Keratinocyte (primary cell): Measurements from ENCODE around the gene CEP85. TPM values are rescaled to one million over a fixed set of nuclear protein-coding genes. Genes with fewer than 3 reads are reported as not detected.

Source experiments
- DNase-seq: peaks from one replicate; pipeline ENCODE4 v3.0.0-alpha.2; 2011; ENCODE audit warnings: low read depth, missing footprints, low spot score
- FAIRE-seq: peaks from 2 replicates; lab custom pipeline; 2011; peaks lifted over from hg19 to GRCh38; lab: Jason Lieb, UNC
- H2AFZ ChIP-seq: 2 replicates; pipeline ENCODE4 v1.6.0; 2012; ENCODE audit warnings: low read length, control low read depth, inconsistent platforms; ENCODE audit not compliant: control insufficient read depth
- H3K27ac ChIP-seq: 2 replicates; pipeline ENCODE4 v1.5.1; 2011; ENCODE audit warnings: low read length; ENCODE audit not compliant: control insufficient read depth, insufficient read depth
- H3K27me3 ChIP-seq: 3 replicates; pipeline ENCODE4 v1.6.0; 2011; ENCODE audit warnings: low read length; ENCODE audit not compliant: control insufficient read depth, insufficient read depth; ENCODE audit errors: extremely low read depth
- H3K36me3 ChIP-seq, 2 experiments: 2 replicates in 1 of 2; 3 replicates in 1 of 2; pipeline ENCODE4 v1.5.1; 2011; ENCODE audit warnings: low read length in 2 of 2, mild to moderate bottlenecking in 1 of 2; ENCODE audit not compliant: control insufficient read depth in 2 of 2, insufficient read depth in 2 of 2; ENCODE audit errors: extremely low read depth in 1 of 2
- H3K4me1 ChIP-seq: 3 replicates; pipeline ENCODE4 v1.5.1; 2011; ENCODE audit warnings: low read length; ENCODE audit not compliant: control insufficient read depth, insufficient read depth; ENCODE audit errors: extremely low read depth
- H3K4me2 ChIP-seq: 3 replicates; pipeline ENCODE4 v1.6.0; 2011; ENCODE audit warnings: low read depth, low read length; ENCODE audit not compliant: control insufficient read depth, insufficient read depth; ENCODE audit errors: extremely low read depth
- H3K4me3 ChIP-seq, 3 experiments: fragments of 200-600 bp in 1 of 3; sonication (generic) in 1 of 3; 2 replicates in 2 of 3; 3 replicates in 1 of 3; pipeline ENCODE4 v1.5.1; 2011 to 2016; ENCODE audit warnings: low read length in 3 of 3, mild to moderate bottlenecking in 3 of 3, control low read depth in 2 of 3, inconsistent platforms in 1 of 3, low read depth in 1 of 3, mixed read lengths in 1 of 3, mixed run types in 1 of 3, moderate library complexity in 1 of 3; ENCODE audit not compliant: control insufficient read depth in 2 of 3, insufficient read depth in 2 of 3; ENCODE audit errors: extremely low read depth in 1 of 3
- H3K79me2 ChIP-seq: 2 replicates; pipeline ENCODE4 v1.6.0; 2012; ENCODE audit warnings: low read length; ENCODE audit not compliant: control insufficient read depth, insufficient read depth
- H3K9ac ChIP-seq: 3 replicates; pipeline ENCODE4 v1.6.0; 2011; ENCODE audit warnings: low read length; ENCODE audit not compliant: control insufficient read depth, insufficient read depth; ENCODE audit errors: extremely low read depth
- H3K9me1 ChIP-seq: 3 replicates; pipeline ENCODE4 v1.6.0; 2011; ENCODE audit warnings: low read length; ENCODE audit not compliant: control insufficient read depth, insufficient read depth; ENCODE audit errors: extremely low read depth
- H3K9me3 ChIP-seq: 2 replicates; pipeline ENCODE4 v1.5.1; 2012; ENCODE audit warnings: low read depth, low read length; ENCODE audit not compliant: control insufficient read depth
- H4K20me1 ChIP-seq: 3 replicates; pipeline ENCODE4 v1.6.0; 2011; ENCODE audit warnings: low read length; ENCODE audit not compliant: control insufficient read depth, insufficient read depth; ENCODE audit errors: extremely low read depth
- CTCF ChIP-seq, 3 experiments: IDR thresholded peaks in 1 of 3; conservative IDR thresholded peaks in 1 of 3; optimal IDR thresholded peaks in 1 of 3; 2 replicates in 2 of 3; 3 replicates in 1 of 3; pipeline versions ENCODE3 to v1.5.1; 2011; ENCODE audit warnings: low read length in 3 of 3, mild to moderate bottlenecking in 3 of 3, moderate library complexity in 2 of 3, control low read depth in 1 of 3, inconsistent platforms in 1 of 3; ENCODE audit not compliant: insufficient read depth in 2 of 3; ENCODE audit errors: extremely low read depth in 1 of 3
- EZH2 ChIP-seq: IDR thresholded peaks from one replicate; pipeline ENCODE4 v1.6.1; 2012; ENCODE audit warnings: inconsistent platforms, mild to moderate bottlenecking, low read length, moderate library complexity
- dilution Hi-C: fragments of 300-500 bp; cut with MboI; formaldehyde crosslinking; loops from one replicate; pipeline ENCODE4 v1.7.0; 2020; ENCODE audit warnings: low sequenced_read_pairs; ENCODE audit not compliant: extremely low pct_ligation_motif_present
- polyA plus RNA-seq, 5 experiments: library from polyadenylated mRNA; depleted of rRNA in 3 of 5; stranded (reverse) in 3 of 5; stranded (forward) in 1 of 5; unstranded in 1 of 5; fragments of >200 nt; gene quantifications; 1 replicate in 1 of 5; 2 replicates in 3 of 5; 3 replicates in 1 of 5; pipeline versions ENCODE4 v1.2.1 to v1.2.3, GENCODE V29; 2011 to 2012; ENCODE audit warnings: missing spikeins in 2 of 5, low read depth in 1 of 5, low replicate concordance in 1 of 5

The CEP85 gene
- polyA plus RNA-seq, 1 donor (not counting 4 experiments of a cell fraction or from before 2014, with no cell fraction given), result 17.0 TPM

- Histone ChIP-seq H3K4me3 (no peak overlapping the region), H3K9me3 (no peaks in the 10 kb centered on the region), H3K4me1 (no peaks in the 10 kb centered on the region), H3K79me2 (no peaks in the 10 kb centered on the region), H3K9ac (no peak overlapping the region), H3K27me3 (no peaks in the 10 kb centered on the region), H4K20me1 (no peaks in the 10 kb centered on the region), H2AFZ (no peak overlapping the region), H3K27ac (no peak overlapping the region), H3K4me2 (no peak overlapping the region), H3K36me3 (peaks cover 15 to 18% of the 10 kb centered on the region in 2 experiments), H3K9me1 (no peaks in the 10 kb centered on the region)
- TF ChIP-seq EZH2, result no peak
- TF ChIP-seq CTCF (optimal IDR thresholded peaks at IDR 0.05 in 1 of 3, IDR thresholded peaks at IDR 0.05 in 1 of 3, conservative IDR thresholded peaks at IDR 0.05 in 1 of 3; ENCODE audit: extremely low read depth in 1 of 3, insufficient read depth in 2 of 3, low read length in 3 of 3), result no peak
- DNase-seq, result no peak
- FAIRE-seq, result no peak
- dilution Hi-C loops, result no loop called here
These were observed 29.2 kb downstream of the CEP85 start for GRCh38 chr1:26263212-26263611.

DNA sequence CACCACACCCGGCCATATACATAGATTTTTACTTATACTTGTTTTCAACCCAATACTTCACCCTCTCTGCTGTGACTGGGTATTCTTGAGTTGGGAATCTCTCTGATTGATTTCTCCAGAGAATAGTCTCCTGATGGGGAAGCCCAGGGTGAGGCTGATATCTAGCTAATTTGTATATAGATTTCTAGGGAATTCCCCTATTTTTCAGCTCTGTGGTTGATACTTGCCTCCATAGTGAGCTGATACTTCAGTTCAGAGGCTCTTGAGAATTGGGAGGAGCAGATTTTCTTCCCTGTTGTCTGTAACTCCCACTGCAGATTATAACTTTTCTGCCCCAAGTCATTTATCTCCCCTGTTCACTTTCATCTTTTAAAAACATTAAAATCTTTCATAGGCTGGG lies 31.4 kb downstream of the CEP85 start:
- H3K36me3 ChIP-seq, result peaks cover 12 to 24% of the 10 kb centered on the region in 2 experiments
- H3K4me2 ChIP-seq, result no peak overlapping the region
- H4K20me1 ChIP-seq, result no peaks in the 10 kb centered on the region
- DNase-seq (no peak), FAIRE-seq (no peak)
- no peaks in the 10 kb centered on the region for H3K9me1 ChIP-seq
- dilution Hi-C loops, result no loop called here
- H3K9ac ChIP-seq, result no peak overlapping the region
- no peak overlapping the region for H3K27ac ChIP-seq
- TF ChIP-seq EZH2, result no peak
- TF ChIP-seq CTCF (optimal IDR thresholded peaks at IDR 0.05 in 1 of 3, IDR thresholded peaks at IDR 0.05 in 1 of 3, conservative IDR thresholded peaks at IDR 0.05 in 1 of 3; ENCODE audit: extremely low read depth in 1 of 3, insufficient read depth in 2 of 3, low read length in 3 of 3), result no peak
- no peaks in the 10 kb centered on the region for H3K4me1 ChIP-seq
- H3K79me2 ChIP-seq, result no peaks in the 10 kb centered on the region
- no peaks in the 10 kb centered on the region for H3K27me3 ChIP-seq
- H3K9me3 ChIP-seq, result peaks cover 9% of the 10 kb centered on the region
- no peak overlapping the region for H3K4me3 ChIP-seq
- H2AFZ ChIP-seq, result no peak overlapping the region
